ENCODE data around the gene GSTCD.
"Not testable (repeated sequence)": the region's sequence is repeated elsewhere in the genome, so short reads cannot be mapped to it uniquely, and the experiment has no call there.

Gene GSTCD, protein sequence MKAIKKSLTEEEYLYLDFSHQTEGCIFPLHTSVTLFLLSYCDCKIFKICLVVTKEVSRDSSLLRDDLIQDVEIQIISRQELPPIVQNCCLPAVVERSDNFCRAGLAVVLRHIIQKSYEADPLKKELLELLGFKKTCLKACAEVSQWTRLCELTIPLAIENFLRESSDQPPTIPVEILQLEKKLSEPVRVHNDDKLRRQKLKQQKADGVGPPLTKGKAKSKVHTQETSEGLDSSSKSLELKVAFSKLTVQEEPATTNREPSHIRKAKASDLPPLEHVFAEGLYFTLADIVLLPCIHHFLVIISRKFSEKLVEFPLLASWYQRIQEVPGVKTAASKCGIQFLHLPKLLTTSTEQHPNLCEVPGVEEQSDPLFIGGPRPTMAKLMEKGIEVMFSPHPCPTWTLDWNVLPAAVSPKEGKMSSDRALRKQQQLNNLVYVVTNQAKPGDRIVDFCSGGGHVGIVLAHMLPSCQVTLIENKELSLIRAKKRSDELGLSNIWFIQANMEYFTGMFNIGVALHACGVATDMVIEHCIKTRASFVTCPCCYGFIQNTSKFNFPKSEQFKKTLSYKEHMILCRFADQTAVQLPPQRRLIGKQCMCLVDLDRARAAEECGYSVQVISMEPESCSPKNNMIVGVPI

DNA sequence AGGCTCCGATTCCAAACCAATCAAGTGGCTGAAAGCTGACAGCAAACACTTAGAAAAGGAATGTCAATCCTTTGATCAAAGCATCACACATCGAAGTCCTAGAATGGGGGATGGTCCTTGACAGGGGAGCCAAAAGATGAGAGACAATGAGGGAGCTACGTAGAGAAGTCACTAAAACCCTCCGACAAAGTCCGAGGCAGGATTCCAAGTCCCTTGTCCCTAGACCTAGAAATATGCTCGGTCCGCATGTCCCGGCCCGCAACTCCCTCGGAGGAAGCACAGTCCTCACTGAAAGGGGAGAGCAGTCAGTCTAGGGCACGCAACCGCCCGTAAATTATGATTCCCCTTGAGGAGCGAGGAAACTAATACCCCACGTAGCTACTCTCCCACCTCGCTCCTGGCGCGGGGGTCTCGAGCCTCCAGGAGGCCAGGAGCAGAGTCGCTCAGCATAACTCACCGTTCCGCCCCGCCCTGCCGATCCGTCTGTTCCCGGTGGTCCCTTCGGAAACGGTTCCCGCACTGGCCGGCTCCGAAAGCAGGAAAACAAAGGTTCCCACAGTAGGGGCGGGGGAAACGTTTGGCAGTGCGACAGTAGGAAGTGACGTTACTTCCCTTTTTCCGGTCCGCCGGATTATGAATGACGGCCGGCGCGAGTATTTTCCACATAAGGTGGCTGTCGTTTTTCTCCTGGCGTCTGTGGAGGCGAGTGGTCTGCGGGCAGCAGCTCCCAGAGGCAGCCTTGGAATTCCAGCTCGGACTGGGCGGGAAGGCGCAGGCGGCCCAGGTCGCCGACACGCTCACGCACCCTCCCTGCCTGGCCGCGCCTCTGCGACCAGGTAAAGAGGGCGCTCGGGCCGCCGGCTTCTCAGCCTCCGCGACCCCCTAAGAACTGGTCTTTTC, at the start of gene GSTCD, which contains the start of gene INTS12:
TSS of gene GSTCD (plus strand) at position 604 of the 900 bp plus-strand sequence. CDS start 8,830 bp downstream, outside the sequence.
TSS of gene INTS12 (minus strand) at position 509 of the 900 bp plus-strand sequence. CDS start 8,684 bp downstream, outside the sequence.
- peak; percentile 87 for DNase-seq

DNA sequence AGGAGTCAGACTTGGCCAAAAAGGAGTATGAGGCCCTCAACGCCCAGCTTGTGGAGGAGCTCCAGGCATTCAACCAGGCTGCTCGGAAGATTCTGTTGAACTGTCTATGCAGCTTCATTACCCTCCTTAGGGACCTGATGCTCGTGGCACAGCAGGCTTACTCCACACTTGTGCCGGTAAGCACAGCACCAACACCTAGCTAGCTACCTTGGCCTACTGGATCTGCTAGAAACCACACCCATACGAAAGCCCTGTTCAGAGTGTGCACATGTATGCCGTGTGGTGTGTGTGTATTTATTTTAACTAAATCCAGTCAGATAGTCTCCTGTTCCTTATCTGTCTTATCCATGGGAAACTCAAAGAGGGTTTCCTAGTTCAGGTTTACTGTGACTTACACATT, 49.4 kb upstream of the GSTCD start:
- no peak for DNase-seq

DNA sequence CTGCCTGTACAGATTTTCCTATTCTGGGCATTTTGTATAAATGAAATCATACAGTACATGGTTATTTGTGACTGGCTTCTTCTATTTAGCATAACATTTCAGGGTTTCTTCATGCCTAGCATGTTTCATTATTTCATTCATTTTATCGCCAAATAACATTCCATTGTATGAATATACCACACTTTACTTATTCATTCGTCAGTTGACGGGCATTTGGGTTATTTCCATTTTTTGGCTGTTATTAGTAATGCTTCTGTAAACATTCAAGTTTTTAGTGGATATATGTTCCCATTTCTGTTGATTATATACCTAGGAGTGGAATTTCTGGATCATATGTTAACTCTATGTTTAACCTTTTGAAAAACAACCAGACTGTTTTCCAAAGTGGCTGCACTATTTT, 47.6 kb upstream of the GSTCD start:
- no peak for DNase-seq

DNA sequence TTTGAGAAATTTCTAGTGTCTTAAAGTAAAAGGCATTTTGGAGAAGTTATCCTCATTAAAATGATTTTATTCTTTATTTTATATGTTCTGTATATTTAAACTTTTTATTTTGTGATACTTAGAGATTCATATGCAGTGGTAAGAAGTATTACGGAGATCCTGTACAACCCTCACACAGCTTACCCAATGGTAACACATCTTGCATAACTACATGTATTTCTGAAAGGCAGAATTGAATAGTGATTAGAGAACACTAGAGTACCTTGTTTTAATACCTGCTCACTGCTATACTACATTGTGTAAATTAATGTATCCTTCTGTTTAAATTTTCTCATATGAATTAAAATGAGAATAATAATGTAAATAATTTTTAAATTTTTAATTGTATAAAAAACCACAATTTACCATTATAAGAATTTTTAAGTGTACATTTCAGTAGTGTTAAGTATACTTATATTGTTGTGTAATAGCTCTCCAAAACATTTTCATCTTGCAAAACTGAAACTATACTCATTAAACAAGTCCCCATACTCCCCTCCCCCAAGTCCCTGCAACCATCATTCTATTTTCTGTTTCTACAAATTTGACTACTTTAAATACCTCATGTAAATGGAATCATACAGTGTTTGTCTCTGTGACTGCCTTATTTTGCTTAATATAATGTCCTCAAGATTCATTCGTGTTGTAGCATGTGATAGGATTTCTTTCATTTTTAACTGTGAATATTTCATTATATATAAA, 45.5 kb upstream of the GSTCD start:
- no peak for DNase-seq

DNA sequence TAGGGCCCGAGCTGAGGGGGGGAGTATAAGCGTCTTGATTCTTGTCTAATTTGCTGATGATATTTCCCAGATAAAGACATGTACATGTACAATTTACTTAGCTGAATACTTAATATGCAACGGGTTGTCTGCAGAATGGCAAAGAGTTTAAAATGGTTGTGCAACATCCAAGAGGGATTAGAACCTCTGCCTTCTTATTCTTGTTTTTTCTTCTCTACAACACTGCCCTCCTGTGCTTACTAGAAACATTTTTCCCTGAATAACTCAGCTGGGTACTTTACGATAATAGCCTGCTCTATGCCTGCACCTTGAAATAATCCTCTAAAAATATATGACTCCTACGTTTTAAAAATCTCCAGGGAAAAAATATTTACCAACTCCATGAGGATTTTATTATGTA, 41.9 kb upstream of the GSTCD start:
- no peak for DNase-seq

DNA sequence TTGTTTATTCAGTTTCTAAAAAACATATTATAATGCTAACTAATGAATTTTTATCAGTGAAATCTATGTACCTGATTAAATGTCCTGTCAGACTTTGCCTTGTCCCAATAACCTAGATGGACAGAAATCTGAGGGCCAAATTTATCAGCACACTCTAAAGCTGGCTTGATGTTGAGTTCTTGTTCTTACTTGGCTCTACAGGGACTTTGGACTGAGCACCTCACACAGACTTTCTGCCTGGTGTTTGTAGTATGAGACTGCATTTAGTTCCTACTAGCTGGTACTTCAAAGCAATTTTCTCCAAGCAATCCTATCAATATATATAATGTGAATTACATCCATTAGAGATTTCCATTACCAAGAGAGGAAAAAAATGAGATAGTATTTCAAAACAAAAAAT, 37.9 kb upstream of the GSTCD start:
- no peak for DNase-seq

DNA sequence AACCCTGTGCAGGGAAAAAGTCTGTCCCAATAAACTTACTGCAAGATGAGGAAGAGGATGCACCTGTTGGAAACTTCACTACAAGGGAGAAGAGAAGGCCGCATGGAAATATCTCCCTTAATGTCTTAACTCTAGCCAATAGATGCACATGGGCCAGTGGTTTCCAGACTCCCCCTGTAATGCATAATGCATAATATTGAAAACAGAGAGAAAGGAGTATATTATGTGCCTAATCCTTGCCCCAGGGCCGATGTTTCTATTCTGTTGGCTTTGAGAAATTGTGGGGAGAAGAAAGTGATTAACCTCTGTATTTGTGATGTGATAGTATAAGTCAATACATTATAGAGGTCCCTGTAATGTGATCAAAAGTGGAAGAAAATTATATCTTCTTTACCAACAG, 37.3 kb upstream of the GSTCD start:
- no peak for DNase-seq

DNA sequence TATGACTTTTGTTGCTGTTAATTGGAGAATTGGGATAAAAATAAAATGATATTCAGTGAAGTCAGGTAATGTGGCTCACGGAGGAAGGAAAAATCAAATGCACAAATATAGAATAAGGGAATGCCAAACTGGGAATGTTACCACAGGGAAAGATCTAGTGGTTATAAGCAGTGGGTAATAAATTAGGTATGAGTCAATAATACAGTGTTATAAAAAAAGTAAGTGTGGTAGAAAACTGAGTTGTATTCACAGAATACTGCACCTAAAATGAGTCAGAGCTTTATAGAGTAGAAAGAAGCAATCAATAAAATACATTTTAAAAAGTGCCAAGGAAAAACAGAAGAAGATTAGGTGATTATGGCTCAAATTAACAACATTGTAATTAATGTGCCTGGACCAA, 34.6 kb upstream of the GSTCD start:
- DNase-seq = no peak

DNA sequence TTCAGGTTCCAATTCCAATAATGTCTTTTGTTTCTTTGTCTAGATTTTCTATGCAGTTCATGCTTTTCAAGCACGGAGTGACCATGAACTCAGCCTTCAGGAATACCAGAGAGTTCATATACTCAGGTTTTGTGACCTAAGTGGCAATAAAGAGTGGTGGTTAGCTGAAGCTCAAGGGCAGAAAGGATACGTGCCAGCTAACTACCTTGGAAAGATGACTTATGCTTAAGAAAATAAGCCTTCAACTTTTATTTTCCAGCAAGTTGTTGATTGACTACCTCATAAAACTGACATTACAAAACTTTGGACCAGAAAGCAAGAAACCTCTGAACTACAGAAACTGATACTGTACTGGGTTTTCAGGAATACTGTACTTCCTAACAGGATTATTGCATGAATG, 30.9 kb upstream of the GSTCD start:
- no peak for DNase-seq

DNA sequence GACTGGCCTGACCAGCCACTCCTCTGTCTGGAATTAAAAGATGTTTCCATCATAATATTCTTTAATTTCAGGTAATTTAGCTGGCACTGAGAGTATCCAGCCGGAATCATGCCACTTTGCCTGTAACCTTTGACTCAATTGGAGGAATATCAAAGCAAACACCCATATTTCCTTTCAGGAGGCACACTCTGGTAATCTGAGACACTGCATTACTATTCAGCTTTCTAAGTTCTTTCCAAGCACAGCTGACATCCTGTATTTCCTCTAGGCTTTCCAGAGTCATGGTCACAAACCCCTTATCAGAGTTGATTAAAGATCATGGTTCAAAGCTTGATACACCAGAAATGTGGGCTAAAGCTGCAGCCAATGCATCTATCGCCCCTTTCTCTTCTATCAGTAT, 29.4 kb upstream of the GSTCD start:
- DNase-seq = no peak

DNA sequence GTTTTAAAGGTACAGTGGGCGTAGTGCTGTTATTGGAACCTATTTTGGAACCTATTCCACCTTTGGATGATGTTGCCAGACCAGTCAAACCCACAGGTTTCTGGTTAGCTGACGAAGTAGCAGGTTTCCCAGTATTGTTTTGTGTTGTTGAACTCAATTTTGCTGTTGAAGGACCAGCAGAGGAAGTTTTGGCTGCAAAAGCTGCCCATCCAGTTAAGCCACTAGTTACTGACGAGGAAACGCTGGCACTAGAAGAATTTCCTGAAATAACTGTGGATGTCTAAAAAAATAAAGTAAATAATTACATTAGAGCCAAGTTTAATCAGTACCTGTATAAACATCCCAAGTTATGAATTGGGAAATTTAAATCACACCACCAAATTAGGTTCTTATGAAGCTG, 25.5 kb upstream of the GSTCD start:
- no peak for DNase-seq

DNA sequence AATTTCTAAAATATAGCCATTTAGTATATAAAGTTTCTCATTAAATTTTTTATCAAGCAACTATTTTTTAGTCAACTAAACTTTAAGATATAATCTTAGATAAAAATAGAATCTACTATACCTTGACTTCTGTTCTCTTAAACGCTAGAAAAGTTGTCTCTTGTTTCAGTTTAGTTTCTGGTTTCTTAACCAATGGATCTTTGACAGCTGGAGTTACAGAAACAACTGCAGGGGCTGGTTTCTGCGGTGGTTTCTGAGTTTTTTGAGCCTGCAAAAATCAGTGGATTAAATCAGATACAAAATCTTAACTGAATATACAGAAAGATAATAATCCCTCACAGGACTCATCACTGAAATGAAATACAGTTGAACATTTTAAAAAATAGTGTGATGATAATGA, 22.0 kb upstream of the GSTCD start:
- DNase-seq = no peak

DNA sequence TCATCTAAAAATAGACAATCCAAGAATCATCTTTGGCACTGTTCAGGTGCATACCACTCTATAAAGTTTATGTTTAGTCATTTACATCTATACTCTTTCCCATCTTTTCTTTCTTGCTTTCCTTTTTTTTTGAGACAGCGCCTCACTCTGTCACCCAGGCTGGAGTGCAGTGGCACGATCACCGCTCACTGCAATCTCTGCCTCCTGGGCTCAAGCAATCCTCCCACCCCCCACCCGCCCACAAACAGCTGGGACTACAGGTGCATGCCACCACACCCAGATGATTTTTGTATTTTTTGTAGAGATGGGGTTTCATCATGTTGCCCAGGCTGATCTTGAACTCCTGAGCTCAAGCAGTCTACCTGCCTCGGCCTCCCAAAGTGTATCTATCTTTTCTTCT, 13.8 kb upstream of the GSTCD start:
- not testable (repeated sequence) for DNase-seq

DNA sequence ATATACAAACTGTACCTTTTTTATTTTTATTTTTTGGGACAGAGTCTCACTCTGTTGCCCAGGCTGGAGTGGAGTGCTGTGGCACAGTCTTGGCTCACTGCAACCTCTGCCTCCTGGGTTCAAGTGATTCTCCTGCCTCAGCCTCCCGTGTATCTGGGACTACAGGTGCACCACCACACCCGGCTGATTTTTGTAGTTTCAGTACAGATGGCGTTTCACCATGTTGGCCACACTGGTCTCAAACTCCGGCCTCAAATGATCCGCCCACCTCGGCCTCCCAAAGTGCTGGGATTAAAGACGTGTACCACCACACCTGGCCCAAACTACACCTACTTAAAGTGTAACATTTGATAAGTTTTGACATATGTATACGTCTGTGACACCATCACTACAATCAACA, 12.8 kb upstream of the GSTCD start:
- DNase-seq = not testable (repeated sequence)

DNA sequence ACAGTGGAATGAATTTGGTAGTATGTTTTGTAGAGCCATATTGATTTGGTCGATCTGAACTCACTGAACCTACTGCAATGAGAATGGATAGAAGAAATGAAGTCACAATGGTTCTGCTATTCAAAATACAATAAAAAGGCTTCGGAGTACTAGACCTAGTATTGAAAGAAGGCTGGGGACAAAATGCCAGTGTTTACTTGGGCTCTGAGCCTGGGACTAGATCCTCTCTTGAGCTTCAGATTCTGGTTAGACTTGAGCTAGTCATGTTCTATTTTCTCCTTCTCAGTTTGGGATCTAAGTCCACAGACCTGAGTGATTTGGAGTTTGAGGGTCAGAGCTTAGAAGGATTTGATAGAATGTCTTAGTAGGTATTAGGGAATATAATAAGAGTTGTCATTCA, 10.0 kb upstream of the GSTCD start:
- DNase-seq = no peak

DNA sequence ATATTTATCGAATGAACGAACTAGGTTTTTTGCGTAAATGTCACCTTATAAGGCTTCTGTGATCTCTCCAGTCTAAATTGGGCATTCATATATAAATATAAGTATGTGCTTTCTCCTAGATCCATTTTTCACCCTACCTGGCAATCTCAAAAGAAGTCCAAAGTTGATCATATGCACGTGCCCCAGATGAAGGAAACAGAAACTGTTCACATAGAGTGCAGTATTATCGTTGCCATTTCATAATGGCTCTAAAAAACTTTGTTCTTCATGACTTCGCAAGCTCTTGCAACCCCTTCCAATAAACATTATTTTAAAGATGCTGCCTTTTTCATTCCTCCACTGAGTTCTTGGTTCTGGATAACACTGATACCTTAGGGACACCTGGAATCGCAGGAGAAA, 803 bp upstream of the GSTCD start:
- DNase-seq = no peak

DNA sequence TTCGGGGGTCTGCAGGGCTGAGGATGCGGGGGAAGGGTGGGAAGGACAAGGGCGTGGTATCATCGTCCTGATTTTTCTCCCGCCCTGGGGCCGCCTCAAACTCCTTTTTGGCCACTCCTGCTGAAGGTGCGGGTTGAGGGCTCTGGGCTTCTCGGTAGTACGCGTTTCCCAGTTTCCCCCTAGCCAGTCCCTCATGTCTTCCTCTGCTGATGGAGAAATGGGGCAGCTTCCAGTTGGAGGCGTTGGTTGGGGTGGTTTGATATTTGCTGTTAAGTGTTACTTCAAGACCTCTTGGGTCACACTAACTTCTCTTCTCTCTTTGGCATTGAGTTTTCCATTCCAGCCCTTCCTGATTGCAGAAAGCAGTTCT, 482 bp downstream of the GSTCD start:
- no peak for DNase-seq

DNA sequence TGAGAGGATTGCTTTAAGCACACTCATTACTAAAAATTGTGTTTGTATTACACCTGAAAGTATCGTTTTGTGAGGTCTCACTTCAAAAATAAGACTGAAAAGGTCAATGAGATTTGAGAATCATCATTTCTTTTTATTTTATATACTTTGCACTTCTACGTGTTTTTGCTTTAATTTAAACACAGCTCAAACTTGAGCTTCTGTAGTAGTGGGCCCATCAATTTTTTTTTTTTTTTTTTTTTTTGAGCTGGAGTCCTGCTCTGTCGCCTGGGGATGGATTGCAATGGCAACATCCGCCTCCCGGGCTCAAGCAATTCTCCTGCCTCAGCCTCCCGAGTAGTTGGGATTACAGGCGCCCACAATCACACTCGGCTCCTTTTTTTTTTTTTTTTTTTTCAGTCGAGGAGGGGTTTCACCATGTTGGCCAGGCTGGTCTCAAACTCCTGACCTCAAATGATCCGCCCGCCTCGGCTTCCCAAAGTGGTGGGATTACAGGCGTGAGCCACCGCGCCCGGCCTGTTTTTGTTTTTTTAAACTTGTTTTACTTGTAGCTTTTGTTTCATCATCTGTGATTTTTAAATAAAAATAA, 1.5 kb downstream of the GSTCD start:
- no peak for DNase-seq

DNA sequence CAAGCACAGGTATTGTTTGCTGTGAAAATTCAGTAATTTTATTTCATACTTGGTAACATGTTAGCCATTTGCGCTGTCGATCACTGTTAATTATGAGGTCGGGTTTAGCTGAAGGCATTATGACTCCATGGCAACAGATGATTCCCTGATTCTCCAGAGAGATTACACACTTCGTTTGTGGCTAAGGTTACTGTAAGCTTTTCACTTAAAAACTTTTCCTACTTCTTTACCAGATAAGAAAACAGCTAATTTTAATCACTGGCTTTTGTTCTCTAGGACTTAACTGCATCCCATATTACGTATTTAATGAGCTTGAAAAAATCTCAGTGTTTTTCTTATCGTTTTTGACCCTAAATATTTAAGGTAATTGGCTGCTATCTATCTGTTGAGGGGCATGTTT, 2.1 kb downstream of the GSTCD start:
- DNase-seq = no peak

DNA sequence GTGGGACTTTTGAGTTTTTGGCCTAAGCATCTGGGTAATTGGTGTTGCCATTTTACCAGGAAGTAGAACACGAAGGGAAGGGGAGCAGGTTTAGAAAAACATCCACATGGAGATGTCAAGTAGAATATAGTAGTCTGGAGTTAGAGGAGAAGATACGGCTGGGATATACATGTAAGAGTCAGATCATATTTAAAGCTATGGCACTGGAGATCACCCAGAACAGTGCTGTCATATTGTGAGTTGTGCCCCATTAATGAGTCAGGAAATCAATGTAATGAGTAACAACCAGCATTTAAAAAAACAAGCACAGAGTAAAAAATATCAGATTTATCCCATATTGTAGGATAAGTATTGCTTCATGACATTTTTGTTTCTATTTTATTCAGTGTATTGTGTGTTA, 4.2 kb downstream of the GSTCD start:
- DNase-seq = no peak

DNA sequence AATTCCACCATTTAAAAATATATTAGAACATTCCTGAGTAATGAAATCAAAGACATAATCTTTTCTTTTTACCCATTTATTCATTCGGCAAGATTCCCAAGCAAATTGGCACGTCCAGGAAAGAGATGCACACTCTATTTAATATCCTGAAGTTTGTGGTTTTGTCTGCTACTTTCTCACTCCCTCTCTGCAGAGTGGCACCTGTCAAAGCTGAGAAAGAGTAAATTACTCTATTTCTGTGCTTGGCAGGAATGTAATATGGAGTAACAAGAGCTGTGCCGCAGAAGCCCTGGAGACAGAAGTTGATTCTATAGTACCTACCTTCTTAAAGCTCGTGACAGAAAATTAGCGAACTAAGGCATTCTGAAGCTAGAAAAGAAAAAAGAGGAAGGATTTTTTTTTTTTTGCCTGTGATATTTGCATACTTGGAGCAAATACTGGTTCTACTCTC, 5.5 kb downstream of the GSTCD start:
- DNase-seq = no peak

DNA sequence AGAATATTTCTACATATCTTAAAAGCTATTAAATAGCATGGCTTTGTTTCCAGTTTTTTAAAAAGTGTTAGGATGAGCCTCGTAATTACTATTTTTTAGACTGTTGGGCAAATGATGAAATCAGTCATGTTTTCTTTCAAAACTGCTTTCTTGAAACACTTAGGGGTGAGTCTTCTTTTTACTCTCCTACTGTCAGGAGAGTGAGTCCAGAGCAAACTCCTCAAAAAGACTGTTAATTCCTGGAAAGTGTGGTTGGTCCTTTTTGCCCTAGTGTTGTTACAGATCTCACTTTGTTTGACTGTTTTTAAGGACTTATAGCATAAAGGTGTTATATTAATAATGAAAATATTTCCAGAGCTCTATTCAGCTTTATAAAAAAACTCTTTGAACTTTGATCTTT, 6.3 kb downstream of the GSTCD start:
- DNase-seq = no peak

Measured in activated naive CD4-positive, alpha-beta T cell treated with anti-CD3 and anti-CD28 coated beads, Interleukin-2, amount 50 U/mL, for 16 hours (primary cell).